AG04450 (cell line): ENCODE measurements around the gene TMCO6. TPM values are rescaled to one million over a fixed set of nuclear protein-coding genes. Genes with fewer than 3 reads are reported as not detected.
"Not testable (repeated sequence)": the region's sequence is repeated elsewhere in the genome, so short reads cannot be mapped to it uniquely, and the experiment has no call there.

Experiments
- CTCF ChIA-PET: fragments of 300-600, 350-600 bp; formaldehyde crosslinking; extraction: SDS; loops from one replicate; lab custom pipeline; 2022; ENCODE audit warnings: antibody characterized with exemption, inconsistent platforms; lab: Charles Lee
- POLR2A ChIA-PET: fragments of 350-600 bp; formaldehyde crosslinking; extraction: SDS; loops from one replicate; lab custom pipeline; 2021; ENCODE audit warnings: antibody characterized with exemption, inconsistent platforms; lab: Yijun Ruan, JAX
- DNase-seq: peaks from one replicate; pipeline ENCODE4 v3.0.0-alpha.2; 2011; ENCODE audit warnings: low read depth, low spot score
- H3K27ac ChIP-seq: one replicate; pipeline ENCODE4 v1.5.1; 2012; ENCODE audit warnings: low read depth, low read length, control low read depth
- H3K27me3 ChIP-seq: one replicate; pipeline ENCODE4 v1.6.0; 2012; ENCODE audit warnings: low read length; ENCODE audit not compliant: control insufficient read depth, insufficient read depth
- H3K4me3 ChIP-seq: 2 replicates; pipeline ENCODE4 v1.5.1; 2011; ENCODE audit warnings: mild to moderate bottlenecking, low read depth, low read length, control low read depth
- H3K9me3 ChIP-seq: 2 replicates; pipeline ENCODE4 v1.5.1; 2012; ENCODE audit warnings: low read length; ENCODE audit not compliant: control insufficient read depth, insufficient read depth
- polyA minus RNA-seq: library from RNA; depleted of rRNA, polyadenylated mRNA; stranded (reverse); fragments of >200 nt; gene quantifications from 2 replicates; pipeline ENCODE4 v1.2.3, GENCODE V29; 2011; rRNA and poly(A)+ RNA removed
- polyA plus RNA-seq: library from polyadenylated mRNA; depleted of rRNA; stranded (reverse); fragments of >200 nt; gene quantifications from 2 replicates; pipeline ENCODE4 v1.2.3, GENCODE V29; 2011; rRNA removed
- TF ChIP-seq, protein P1 (sequence below): IDR thresholded peaks from 2 replicates; pipeline ENCODE4 v1.5.1; 2011; ENCODE audit warnings: low read depth, low read length, control low read depth, inconsistent platforms

Gene TMCO6
- 5.0 and 5.7 TPM in 2 replicates for polyA plus RNA-seq
- 5.2 and 8.5 TPM in 2 replicates for polyA minus RNA-seq

GRCh38 chr5:140639148-140639981 lies at the start of gene TMCO6:
TMCO6 (plus strand) TSS chr5:140639451; CDS start chr5:140639528, 77 bp downstream.
- Histone ChIP-seq H3K27ac (peak within 1 kb of the TSS; percentile 68), H3K4me3 (peak within 1 kb of the TSS; percentile 82), H3K9me3 (no peaks in the 10 kb centered on the region), H3K27me3 (no peaks in the 10 kb centered on the region)
- CTCF ChIA-PET = interaction anchor here (0.7 to 2.0 kb wide), 8 partner anchors 8 to 281 kb away, joined by 3 to 19 read pairs (median 4); partner anchors contain the start of genes EIF4EBP3 and IK
- peak; percentile 74 for DNase-seq
- POLR2A ChIA-PET = interaction anchor here (0.7 to 2.1 kb wide), 6 partner anchors 8 to 92 kb away, joined by 3 to 10 read pairs (median 6); partner anchors contain the start of genes APBB3, EIF4EBP3, IK and NDUFA2
- TF ChIP-seq, protein P1, sequence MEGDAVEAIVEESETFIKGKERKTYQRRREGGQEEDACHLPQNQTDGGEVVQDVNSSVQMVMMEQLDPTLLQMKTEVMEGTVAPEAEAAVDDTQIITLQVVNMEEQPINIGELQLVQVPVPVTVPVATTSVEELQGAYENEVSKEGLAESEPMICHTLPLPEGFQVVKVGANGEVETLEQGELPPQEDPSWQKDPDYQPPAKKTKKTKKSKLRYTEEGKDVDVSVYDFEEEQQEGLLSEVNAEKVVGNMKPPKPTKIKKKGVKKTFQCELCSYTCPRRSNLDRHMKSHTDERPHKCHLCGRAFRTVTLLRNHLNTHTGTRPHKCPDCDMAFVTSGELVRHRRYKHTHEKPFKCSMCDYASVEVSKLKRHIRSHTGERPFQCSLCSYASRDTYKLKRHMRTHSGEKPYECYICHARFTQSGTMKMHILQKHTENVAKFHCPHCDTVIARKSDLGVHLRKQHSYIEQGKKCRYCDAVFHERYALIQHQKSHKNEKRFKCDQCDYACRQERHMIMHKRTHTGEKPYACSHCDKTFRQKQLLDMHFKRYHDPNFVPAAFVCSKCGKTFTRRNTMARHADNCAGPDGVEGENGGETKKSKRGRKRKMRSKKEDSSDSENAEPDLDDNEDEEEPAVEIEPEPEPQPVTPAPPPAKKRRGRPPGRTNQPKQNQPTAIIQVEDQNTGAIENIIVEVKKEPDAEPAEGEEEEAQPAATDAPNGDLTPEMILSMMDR = peak; percentile 58

DNA sequence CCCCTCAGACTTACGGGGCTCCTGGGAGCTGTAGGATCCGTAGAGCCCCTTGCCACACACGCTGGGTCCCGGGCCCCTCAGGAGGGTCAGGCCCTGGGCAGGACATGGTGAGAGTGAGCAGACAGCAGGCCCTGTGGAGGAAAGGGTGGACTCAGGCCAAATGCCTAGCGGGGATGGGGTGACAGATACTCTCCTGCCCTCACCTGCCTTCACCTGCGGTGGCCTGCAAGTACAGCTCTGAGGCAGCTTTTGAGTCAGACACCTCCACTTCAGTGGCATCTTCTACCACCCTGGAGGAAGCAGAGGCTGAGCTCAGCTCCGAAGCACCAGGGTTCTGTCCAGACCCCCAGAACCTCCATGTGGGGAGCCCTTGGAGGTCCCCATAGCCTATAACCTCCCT lies 48.4 kb upstream of the TMCO6 start:
- peaks cover 3% of the 10 kb centered on the region for H3K27me3 ChIP-seq
- ChIA-PET CTCF (no interaction called here), POLR2A (no interaction called here)
- TF ChIP-seq, protein P1 = no peak
- H3K27ac ChIP-seq = no peak overlapping the region
- DNase-seq = no peak
- no peaks in the 10 kb centered on the region; the same call in 1 of the 2 replicates for H3K9me3 ChIP-seq
- H3K4me3 ChIP-seq = no peak overlapping the region

- Histone ChIP-seq H3K4me3 (no peak overlapping the region), H3K9me3 (no peaks in the 10 kb centered on the region; the same call in 1 of the 2 replicates), H3K27ac (no peak overlapping the region), H3K27me3 (peaks cover 8% of the 10 kb centered on the region)
- no peak for DNase-seq
- POLR2A ChIA-PET = no interaction called here
- CTCF ChIA-PET = no interaction called here
- TF ChIP-seq, protein P1 = no peak
Measured at GRCh38 chr5:140591747-140592372, 47.4 kb upstream of the TMCO6 start.

GRCh38 chr5:140593070-140593469 lies 46.2 kb upstream of the TMCO6 start:
- CTCF ChIA-PET, H3K4me3 ChIP-seq, H3K27me3 ChIP-seq, H3K27ac ChIP-seq, DNase-seq, POLR2A ChIA-PET, H3K9me3 ChIP-seq: not testable (repeated sequence)

DNA sequence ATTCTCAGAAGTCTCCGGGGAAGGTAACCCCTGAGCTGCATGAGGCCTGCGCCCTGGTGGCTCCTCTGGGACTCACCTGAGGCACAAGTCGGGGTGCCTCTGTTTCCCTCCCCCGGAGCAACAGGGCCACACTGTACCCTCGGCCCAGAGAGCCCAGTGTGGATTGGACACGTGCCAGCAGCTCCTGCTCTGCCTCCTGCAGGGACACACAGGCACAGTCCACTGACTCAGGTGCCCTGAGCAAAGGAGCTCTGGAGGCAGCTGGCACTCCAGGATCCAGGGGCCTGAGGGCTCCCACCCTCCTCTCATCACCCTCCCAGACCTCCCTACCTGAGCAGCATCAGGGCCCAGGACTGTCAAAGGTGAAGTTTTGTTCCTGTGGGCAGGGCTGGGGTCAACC lies 45.1 kb upstream of the TMCO6 start:
- ChIA-PET POLR2A (no interaction called here), CTCF (no interaction called here)
- H3K27ac ChIP-seq = no peak overlapping the region
- DNase-seq = no peak
- H3K4me3 ChIP-seq = no peak overlapping the region
- H3K27me3 ChIP-seq = peaks cover 8% of the 10 kb centered on the region
- no peaks in the 10 kb centered on the region; the same call in 1 of the 2 replicates for H3K9me3 ChIP-seq
- TF ChIP-seq, protein P1 = no peak
